Measurements from ENCODE around the gene TRPV4. TPM values are rescaled to one million over a fixed set of nuclear protein-coding genes. Genes with fewer than 3 reads are reported as not detected.

The TRPV4 gene
- total RNA-seq, 1 donor from 2014 or later, result 3.5 TPM

- no peak overlapping the region for H3K4me3 Mint-ChIP-seq
- no peak overlapping the region for H3K27ac Mint-ChIP-seq (ENCODE audit: unreplicated experiment)
- peaks cover 18% of the 10 kb centered on the region for H3K36me3 Mint-ChIP-seq (ENCODE audit: low read depth)
- TF ChIP-seq CTCF (conservative IDR thresholded peaks at IDR 0.05), result no peak
- no peaks in the 10 kb centered on the region for H3K27me3 Mint-ChIP-seq (ENCODE audit: low read depth)
- peaks cover 11% of the 10 kb centered on the region for H3K9me3 Mint-ChIP-seq
- no peak for DNase-seq (ENCODE audit: low read depth, low spot score)
- H3K4me1 Mint-ChIP-seq, result peaks cover 5% of the 10 kb centered on the region
Observed at GRCh38 chr12:109758426-109759420, 74.5 kb downstream of the TRPV4 start.

GRCh38 chr12:109757671-109758265 lies 75.4 kb downstream of the TRPV4 start:
- TF ChIP-seq CTCF (conservative IDR thresholded peaks at IDR 0.05), result no peak
- H3K27ac Mint-ChIP-seq (ENCODE audit: unreplicated experiment), result no peak overlapping the region
- no peak for DNase-seq (ENCODE audit: low read depth, low spot score)
- no peak overlapping the region for H3K4me3 Mint-ChIP-seq
- peaks cover 11% of the 10 kb centered on the region for H3K9me3 Mint-ChIP-seq
- H3K27me3 Mint-ChIP-seq (ENCODE audit: low read depth), result no peaks in the 10 kb centered on the region
- peaks cover 18% of the 10 kb centered on the region for H3K36me3 Mint-ChIP-seq (ENCODE audit: low read depth)
- H3K4me1 Mint-ChIP-seq, result peaks cover 5% of the 10 kb centered on the region

GRCh38 chr12:109756457-109756856 lies 76.7 kb downstream of the TRPV4 start:
- Mint-ChIP-seq H3K27ac (ENCODE audit: unreplicated experiment) (no peak overlapping the region), H3K4me1 (peaks cover 17% of the 10 kb centered on the region)

GRCh38 chr12:109753959-109754358 lies 79.2 kb downstream of the TRPV4 start:
- Mint-ChIP-seq H3K36me3 (ENCODE audit: low read depth) (peaks cover 33% of the 10 kb centered on the region), H3K4me1 (peaks cover 17% of the 10 kb centered on the region), H3K27ac (ENCODE audit: unreplicated experiment) (no peak overlapping the region), H3K27me3 (ENCODE audit: low read depth) (no peaks in the 10 kb centered on the region), H3K4me3 (no peak overlapping the region), H3K9me3 (peaks cover 18% of the 10 kb centered on the region)
- no peak for DNase-seq (ENCODE audit: low read depth, low spot score)
- no peak for TF ChIP-seq CTCF (conservative IDR thresholded peaks at IDR 0.05)

More at GRCh38 chr12:109756457-109756856, 76.7 kb downstream of the TRPV4 start:
- H3K36me3 Mint-ChIP-seq (ENCODE audit: low read depth), result peaks cover 23% of the 10 kb centered on the region
- DNase-seq (ENCODE audit: low read depth, low spot score), result no peak
- H3K9me3 Mint-ChIP-seq, result peaks cover 11% of the 10 kb centered on the region
- H3K27me3 Mint-ChIP-seq (ENCODE audit: low read depth), result no peaks in the 10 kb centered on the region
- no peak for TF ChIP-seq CTCF (conservative IDR thresholded peaks at IDR 0.05)
- H3K4me3 Mint-ChIP-seq, result no peak overlapping the region

- H3K4me3 Mint-ChIP-seq, result no peak overlapping the region
- no peak for DNase-seq (ENCODE audit: low read depth, low spot score)
- H3K27me3 Mint-ChIP-seq (ENCODE audit: low read depth), result no peaks in the 10 kb centered on the region
- H3K9me3 Mint-ChIP-seq, result peaks cover 18% of the 10 kb centered on the region
- H3K4me1 Mint-ChIP-seq, result peaks cover 17% of the 10 kb centered on the region
- no peak for TF ChIP-seq CTCF (conservative IDR thresholded peaks at IDR 0.05)
- H3K36me3 Mint-ChIP-seq (ENCODE audit: low read depth), result peaks cover 33% of the 10 kb centered on the region
- H3K27ac Mint-ChIP-seq (ENCODE audit: unreplicated experiment), result no peak overlapping the region
Observed at GRCh38 chr12:109753054-109753401, 80.2 kb downstream of the TRPV4 start.

Data from neural crest cell (in vitro differentiated cells).